ENCODE results near the gene SYNGR1.

DNA sequence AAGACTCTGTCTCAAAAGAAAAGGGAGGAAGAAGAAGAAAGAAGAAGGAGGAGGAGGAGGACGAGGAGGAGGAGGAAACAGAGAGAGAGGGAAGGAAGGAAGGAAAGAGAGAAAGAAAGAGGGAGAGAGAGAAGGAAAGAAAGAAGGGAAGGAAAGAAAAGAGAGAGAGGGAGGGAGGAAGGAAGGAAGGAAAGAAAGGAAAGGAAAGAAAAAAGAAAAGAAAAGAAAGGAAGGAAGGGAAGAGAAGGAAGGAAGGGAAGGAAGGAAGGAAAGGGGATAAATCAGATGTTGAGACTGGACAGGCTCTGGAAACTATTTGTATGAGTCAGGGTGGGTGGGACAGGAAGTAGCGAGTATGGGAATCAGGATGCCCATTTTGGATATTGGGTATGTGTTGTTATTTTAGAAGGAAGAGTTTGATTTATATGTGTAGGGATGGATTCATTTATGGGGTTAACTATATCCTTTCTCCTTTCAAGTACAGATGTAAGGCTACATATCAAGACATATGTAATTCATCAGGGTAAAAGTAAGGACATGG lies 24.3 kb upstream of the SYNGR1 start:
- TF ChIP-seq, protein P1, sequence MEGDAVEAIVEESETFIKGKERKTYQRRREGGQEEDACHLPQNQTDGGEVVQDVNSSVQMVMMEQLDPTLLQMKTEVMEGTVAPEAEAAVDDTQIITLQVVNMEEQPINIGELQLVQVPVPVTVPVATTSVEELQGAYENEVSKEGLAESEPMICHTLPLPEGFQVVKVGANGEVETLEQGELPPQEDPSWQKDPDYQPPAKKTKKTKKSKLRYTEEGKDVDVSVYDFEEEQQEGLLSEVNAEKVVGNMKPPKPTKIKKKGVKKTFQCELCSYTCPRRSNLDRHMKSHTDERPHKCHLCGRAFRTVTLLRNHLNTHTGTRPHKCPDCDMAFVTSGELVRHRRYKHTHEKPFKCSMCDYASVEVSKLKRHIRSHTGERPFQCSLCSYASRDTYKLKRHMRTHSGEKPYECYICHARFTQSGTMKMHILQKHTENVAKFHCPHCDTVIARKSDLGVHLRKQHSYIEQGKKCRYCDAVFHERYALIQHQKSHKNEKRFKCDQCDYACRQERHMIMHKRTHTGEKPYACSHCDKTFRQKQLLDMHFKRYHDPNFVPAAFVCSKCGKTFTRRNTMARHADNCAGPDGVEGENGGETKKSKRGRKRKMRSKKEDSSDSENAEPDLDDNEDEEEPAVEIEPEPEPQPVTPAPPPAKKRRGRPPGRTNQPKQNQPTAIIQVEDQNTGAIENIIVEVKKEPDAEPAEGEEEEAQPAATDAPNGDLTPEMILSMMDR (conservative IDR thresholded peaks at IDR 0.05 in 1 of 2, IDR thresholded peaks at IDR 0.05 in 1 of 2; ENCODE audit: extremely low read depth in 1 of 2, insufficient read depth in 1 of 2, low read depth in 1 of 2, low read length in 2 of 2): no peak
- TF ChIP-seq EZH2 (IDR thresholded peaks at IDR 0.05; ENCODE audit: borderline replicate concordance, low read length): no peak
